ENCODE data around the gene BMF.

The BMF gene

GRCh38 chr15:40065166-40065565 is 43.5 kb downstream of the BMF start:
- DNase-seq = no peak

DNA sequence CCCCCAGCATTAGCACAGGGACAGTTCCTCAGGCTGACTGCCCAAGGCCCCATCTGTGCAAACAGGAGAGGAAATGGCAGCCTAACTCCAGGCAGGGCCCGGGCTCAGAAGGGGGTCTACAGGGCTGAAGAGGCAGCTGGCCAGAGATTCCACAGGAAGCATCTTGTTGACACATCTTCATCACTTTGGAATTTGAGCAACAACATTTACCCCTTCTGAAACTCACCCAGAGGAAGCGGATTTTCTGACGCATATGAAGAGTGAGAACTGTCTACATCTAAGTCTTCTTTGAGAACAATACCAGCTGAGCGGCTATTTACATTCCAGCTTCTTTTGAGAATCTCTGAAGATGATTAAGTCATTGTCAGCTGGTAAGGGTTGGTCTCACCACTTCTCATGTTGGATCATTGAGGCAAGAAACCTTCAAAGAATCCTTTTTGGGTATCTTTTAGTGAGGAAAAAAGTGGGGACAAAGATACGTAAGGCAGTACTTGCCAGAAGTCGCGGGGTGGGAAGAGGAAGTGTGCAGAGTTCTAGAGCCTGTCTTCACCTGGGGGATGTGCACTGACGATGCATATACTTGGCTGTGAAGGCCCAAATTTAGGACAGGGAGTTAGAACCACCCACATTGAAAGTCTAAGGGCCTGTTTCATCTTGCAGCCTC is 44.3 kb downstream of the BMF start:
- no peak for DNase-seq

- DNase-seq = no peak
Measured at GRCh38 chr15:40063563-40064011, 45.1 kb downstream of the BMF start.

- no peak for DNase-seq
Measured at GRCh38 chr15:40062816-40063562, 45.7 kb downstream of the BMF start.

DNA sequence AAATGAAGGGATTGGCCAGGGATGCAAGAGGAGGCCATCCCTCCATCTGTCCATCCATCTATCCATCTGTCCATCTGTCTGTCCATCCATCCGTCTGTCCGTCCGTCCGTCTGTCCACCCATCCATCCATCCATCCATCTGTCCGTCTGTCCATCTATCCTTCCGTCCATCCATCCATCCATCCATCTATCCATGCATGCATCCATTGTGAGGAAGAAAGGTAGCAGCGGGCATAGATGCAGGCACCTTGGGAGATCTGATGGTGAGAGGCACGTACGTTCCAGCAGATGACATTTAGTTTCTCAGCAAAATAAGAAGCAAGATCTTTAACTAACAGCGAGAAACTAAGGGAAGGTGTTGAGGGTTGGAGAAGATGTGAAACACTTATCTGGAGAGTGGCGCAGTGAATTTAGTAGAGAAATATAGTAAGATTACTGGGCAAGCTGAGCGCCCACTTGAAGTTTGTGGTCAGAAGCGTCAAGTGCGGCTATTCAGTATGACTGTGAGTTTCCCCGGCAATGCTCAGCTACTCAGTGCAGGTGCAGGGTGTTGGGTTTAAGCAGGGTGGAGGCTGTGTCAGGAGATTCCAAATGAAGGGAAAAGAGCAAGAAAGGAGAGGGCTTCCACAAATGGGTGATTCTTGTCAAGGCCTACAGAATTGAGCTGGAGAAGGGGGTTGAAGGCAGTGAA is 47.3 kb downstream of the BMF start:
- no peak for DNase-seq

DNA sequence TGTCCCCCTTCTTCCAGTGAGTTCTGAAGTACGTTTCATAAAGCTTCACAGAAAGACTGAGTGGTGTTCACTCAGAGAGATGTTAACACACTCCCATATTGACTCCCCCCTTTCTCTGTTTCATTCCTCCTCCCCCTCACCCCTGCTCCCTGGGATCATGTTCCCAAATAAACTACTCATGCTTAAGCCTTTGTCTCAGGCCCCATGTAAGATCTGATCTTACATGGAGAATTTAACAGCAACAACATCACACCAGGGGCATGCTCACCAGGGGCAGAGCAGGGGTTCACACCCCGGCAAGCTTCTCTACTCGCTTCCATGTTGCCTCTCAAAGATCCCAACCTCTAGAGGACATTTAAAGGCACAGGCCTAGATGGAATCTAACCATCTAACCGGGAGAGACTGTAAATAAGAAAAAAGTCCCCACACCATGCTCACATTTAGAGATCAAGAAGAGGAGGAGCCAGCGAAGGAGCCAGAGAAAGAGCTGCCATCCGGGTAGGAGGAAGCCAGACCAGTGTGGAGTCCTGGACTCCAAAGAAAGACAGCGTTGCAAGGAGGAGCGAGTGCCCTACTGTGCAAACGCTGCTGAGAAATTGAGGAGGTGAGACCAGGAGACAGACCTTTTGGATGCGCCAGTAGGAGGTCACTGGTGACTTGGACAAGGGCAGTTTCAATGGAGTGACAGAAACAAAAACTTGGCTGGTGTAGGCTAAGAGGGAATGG is 48.3 kb downstream of the BMF start:
- DNase-seq = no peak

GRCh38 chr15:40059821-40060220 is 48.9 kb downstream of the BMF start:
- DNase-seq = no peak

DNA sequence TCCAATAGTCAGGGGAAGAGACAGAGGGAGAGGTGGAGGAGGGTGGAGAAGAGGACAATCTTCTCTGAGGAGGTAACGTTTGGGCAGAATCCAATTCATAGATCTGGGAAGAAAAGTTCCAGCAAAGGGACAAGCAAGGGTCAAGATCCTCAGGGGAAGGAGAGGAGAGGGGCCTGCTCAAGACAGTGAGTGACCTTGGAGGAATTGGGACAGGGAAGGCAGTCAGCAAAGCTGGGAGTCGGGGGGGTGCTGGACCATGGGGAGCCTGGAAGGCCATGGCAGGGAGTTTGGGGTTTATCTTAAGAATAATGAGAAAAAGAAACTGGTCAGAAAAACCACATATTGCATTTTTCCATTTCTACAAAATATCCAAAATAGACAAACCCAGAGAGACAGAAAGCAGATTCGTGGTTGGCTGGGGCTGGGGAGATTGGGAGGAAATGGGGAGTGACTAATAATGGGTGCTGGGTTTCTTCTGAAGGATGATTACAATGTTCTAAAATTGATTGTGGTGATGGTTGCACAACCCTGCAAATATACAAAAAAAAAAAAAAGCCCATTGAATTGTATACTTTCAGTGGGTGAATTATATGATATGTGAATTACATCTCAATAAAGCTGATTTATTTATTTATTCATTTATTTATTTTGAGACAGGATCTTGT is 50.1 kb downstream of the BMF start:
- DNase-seq = no peak

DNA sequence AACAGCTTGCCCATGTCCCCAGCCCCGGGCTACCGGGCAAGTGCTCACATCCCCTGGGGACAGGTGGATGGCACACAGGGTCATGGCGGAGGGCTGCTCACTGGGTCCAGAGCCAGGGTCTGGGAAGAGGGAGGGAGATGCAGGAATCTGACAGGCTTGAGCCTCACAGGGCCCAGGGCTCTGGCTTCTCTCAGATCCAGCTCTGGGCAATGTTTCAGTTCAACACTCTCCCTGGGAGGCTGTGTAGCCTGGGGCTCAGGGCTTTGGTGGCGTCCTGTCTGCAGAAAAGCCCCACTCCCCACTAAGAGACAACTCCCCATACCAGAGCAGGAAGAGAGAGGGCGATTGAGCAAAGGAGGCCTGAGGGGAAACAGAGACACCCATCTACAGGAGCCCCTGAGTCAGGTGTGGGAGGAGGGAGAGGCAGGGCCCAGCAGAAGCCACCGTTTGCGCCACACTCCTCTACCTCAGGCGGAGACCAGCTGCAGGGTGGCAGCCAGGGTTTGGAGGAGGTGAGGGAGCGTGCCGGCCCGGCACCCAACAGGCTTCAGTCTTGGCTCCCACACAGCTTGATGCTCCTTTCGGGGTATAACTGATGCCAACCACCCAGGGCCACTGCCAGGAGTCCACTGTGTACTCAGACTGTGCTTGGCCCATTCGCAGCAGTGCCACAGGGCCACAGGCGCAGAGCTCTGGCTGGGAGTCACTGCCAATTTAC is 52.9 kb downstream of the BMF start:
- DNase-seq = no peak

DNA sequence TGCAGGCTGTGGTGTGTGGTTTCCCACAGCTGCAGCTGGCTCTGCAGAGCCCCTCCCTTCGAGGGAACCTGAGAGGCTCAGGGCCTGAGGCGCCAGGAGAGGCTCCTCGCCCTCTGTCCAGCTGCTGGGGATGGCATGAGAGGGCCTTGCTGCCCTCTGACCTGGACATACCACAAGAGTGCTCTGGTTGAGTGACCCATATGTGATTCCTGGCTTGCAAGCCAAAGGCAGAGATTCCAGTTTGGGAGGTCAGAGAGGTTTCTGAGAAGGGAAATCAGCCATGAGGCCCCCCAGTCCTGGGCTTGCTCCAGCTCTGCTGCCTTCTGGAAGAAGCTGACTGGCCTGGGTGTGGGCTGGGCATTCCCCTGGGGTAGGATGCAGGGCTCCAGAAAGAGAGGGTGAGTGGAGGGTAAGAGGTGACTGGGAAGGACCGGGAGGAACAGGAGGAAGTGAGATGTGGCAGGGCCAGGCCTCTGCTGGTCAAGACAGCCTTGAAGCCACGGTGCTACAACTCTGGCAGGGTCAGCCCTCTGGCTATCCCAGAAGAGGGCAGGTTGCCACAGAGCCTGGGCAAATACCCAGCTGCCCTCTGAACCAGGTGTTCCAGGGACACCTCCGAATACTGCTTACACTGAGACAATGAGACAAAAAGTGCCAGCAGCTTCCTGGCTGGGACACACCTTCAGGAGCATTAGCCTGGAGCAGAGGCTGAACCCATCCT is 53.7 kb downstream of the BMF start:
- peak; percentile 35 for DNase-seq

GRCh38 chr15:40054605-40054854 is 54.1 kb downstream of the BMF start:
- no peak for DNase-seq

DNA sequence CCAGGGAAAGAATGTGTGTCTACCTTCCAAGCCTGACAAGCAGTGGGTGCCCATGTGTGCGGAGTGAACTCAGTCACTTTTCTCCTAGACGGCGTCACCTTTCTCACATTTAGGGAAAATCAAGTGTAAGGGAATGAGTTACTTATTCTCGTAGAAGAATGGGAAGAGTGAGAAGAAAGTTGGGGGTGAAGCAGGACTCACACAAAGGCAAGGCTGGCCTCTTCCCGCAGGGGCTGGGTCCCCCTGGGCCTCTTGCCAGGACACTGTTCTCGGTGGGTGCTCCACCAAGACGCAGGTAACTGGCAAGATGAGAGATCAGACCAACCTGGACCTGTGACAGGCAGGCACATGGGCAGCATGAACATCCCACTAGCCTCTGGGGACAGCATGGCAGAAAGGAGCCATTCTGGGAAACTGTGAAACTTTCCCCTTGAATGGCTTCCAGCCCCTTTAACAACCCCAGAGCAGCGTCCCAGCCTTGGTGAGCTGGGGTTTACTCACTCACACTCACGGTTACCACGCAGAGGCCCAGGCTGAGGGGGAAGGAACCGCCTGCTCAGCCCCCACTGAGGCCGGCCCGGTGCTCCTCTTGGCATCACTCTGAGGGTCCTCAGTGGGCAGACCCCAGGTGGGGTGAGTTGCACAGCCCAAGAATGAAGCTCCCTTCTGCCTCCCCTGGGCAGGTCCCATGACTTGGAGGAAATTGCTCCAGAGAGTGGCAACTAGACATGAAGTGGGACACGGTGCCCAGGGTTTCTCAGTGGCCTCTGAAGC is 54.7 kb downstream of the BMF start:
- no peak for DNase-seq

- DNase-seq = no peak
Measured at GRCh38 chr15:40053079-40053830, 55.4 kb downstream of the BMF start.

- DNase-seq = no peak
Measured at GRCh38 chr15:40052604-40053003, 56.1 kb downstream of the BMF start.

- no peak for DNase-seq
Measured at GRCh38 chr15:40051616-40052415, 56.9 kb downstream of the BMF start.

GRCh38 chr15:40050788-40051470 is 57.8 kb downstream of the BMF start:
- no peak for DNase-seq

- no peak for DNase-seq
Measured at GRCh38 chr15:40048926-40049475, 59.7 kb downstream of the BMF start.

- peak; percentile 49 for DNase-seq
Measured at GRCh38 chr15:40048211-40048792, 60.4 kb downstream of the BMF start.
